G401.6 (cell line): ENCODE measurements around the gene ALDH4A1.

Source experiments
- FAIRE-seq: peaks from 2 replicates; lab custom pipeline; 2012; peaks lifted over from hg19 to GRCh38; lab: Jason Lieb, UNC

ALDH4A1 gene

GRCh38 chr1:18939398-18940302, 37.3 kb upstream of the ALDH4A1 start:
- no peak for FAIRE-seq

GRCh38 chr1:18938707-18939070, 36.3 kb upstream of the ALDH4A1 start:
- FAIRE-seq = no peak

GRCh38 chr1:18938008-18938706, 35.8 kb upstream of the ALDH4A1 start:
- no peak for FAIRE-seq

- FAIRE-seq = no peak
Observed at GRCh38 chr1:18937539-18937938, 35.2 kb upstream of the ALDH4A1 start.

GRCh38 chr1:18936814-18937481, 34.6 kb upstream of the ALDH4A1 start:
- no peak for FAIRE-seq

- no peak for FAIRE-seq
Observed at GRCh38 chr1:18936471-18936813, 34.1 kb upstream of the ALDH4A1 start.

- no peak for FAIRE-seq
Observed at GRCh38 chr1:18934205-18935000, 32.0 kb upstream of the ALDH4A1 start.

- no peak for FAIRE-seq
Observed at GRCh38 chr1:18932879-18933278, 30.5 kb upstream of the ALDH4A1 start.

GRCh38 chr1:18932387-18932786, 30.0 kb upstream of the ALDH4A1 start:
- no peak for FAIRE-seq

GRCh38 chr1:18931730-18932129, 29.4 kb upstream of the ALDH4A1 start:
- no peak for FAIRE-seq

- no peak for FAIRE-seq
Observed at GRCh38 chr1:18929686-18930085, 27.3 kb upstream of the ALDH4A1 start.

GRCh38 chr1:18928985-18929384, 26.6 kb upstream of the ALDH4A1 start:
- no peak for FAIRE-seq

- no peak for FAIRE-seq
Observed at GRCh38 chr1:18928406-18928805, 26.1 kb upstream of the ALDH4A1 start.

- FAIRE-seq = no peak
Observed at GRCh38 chr1:18927654-18928272, 25.4 kb upstream of the ALDH4A1 start.

- no peak for FAIRE-seq
Observed at GRCh38 chr1:18927082-18927653, 24.8 kb upstream of the ALDH4A1 start.

GRCh38 chr1:18926315-18927081, 24.1 kb upstream of the ALDH4A1 start:
- FAIRE-seq = no peak

GRCh38 chr1:18925279-18925678, 22.9 kb upstream of the ALDH4A1 start:
- no peak for FAIRE-seq

- FAIRE-seq = no peak
Observed at GRCh38 chr1:18924221-18924691, 21.9 kb upstream of the ALDH4A1 start.

GRCh38 chr1:18923756-18924211, 21.4 kb upstream of the ALDH4A1 start:
- no peak for FAIRE-seq
